ENCODE data around the gene PURA.

Gene PURA

DNA sequence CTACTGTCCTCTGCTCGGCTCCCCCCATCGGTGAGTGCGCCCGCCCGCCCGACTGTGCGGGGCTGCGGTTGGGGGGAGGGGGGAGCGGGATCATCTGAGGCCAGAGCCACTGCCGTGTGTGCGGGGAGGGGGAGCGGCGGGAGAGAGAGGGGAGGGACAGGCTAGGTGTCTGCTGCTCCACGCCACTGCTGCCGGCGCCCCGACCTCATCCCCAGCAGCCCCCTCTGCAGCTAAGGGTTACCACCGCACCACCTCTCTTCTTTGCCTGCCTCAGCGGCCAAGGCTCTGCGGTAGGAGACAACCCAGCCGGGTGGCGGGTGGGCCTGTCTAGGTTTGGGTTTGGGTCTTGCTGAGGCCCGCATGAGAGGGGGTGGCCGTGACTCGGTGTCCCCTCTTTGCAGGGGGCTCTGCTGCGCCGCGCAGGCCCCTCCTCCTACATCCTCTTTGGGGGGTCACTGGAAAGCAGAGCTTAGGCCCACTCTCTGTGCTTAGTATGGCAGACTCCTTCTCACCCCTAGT, 670 bp upstream of the PURA start (continued):
- TF ChIP-seq, protein P1, sequence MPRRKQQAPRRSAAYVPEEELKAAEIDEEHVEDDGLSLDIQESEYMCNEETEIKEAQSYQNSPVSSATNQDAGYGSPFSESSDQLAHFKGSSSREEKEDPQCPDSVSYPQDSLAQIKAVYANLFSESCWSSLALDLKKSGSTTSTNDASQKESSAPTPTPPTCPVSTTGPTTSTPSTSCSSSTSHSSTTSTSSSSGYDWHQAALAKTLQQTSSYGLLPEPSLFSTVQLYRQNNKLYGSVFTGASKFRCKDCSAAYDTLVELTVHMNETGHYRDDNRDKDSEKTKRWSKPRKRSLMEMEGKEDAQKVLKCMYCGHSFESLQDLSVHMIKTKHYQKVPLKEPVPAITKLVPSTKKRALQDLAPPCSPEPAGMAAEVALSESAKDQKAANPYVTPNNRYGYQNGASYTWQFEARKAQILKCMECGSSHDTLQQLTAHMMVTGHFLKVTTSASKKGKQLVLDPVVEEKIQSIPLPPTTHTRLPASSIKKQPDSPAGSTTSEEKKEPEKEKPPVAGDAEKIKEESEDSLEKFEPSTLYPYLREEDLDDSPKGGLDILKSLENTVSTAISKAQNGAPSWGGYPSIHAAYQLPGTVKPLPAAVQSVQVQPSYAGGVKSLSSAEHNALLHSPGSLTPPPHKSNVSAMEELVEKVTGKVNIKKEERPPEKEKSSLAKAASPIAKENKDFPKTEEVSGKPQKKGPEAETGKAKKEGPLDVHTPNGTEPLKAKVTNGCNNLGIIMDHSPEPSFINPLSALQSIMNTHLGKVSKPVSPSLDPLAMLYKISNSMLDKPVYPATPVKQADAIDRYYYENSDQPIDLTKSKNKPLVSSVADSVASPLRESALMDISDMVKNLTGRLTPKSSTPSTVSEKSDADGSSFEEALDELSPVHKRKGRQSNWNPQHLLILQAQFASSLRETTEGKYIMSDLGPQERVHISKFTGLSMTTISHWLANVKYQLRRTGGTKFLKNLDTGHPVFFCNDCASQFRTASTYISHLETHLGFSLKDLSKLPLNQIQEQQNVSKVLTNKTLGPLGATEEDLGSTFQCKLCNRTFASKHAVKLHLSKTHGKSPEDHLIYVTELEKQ (tag by site-specific recombination; IDR thresholded peaks at IDR 0.05; ENCODE audit: borderline replicate concordance): no peak
- no peak for TF ChIP-seq ZNF548 (tag by site-specific recombination; IDR thresholded peaks at IDR 0.05)
- TF ChIP-seq ZNF132 (tag by site-specific recombination; IDR thresholded peaks at IDR 0.05; ENCODE audit: borderline replicate concordance): no peak
- TF ChIP-seq ZFP37 (tag by site-specific recombination; IDR thresholded peaks at IDR 0.05): 0 out of 2 replicates have a peak, but pooled peaks have one; percentile 67
- TF ChIP-seq, protein P2, sequence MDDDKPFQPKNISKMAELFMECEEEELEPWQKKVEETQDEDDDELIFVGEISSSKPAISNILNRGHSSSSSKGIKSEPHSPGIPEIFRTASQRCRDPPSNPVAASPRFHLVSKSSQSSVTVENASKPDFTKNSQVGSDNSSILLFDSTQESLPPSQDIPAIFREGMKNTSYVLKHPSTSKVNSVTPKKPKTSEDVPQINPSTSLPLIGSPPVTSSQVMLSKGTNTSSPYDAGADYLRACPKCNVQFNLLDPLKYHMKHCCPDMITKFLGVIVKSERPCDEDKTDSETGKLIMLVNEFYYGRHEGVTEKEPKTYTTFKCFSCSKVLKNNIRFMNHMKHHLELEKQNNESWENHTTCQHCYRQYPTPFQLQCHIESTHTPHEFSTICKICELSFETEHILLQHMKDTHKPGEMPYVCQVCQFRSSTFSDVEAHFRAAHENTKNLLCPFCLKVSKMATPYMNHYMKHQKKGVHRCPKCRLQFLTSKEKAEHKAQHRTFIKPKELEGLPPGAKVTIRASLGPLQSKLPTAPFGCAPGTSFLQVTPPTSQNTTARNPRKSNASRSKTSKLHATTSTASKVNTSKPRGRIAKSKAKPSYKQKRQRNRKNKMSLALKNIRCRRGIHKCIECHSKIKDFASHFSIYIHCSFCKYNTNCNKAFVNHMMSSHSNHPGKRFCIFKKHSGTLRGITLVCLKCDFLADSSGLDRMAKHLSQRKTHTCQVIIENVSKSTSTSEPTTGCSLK (tag by site-specific recombination; IDR thresholded peaks at IDR 0.05): no peak
- TF ChIP-seq ZBTB7A (tag by site-specific recombination; IDR thresholded peaks at IDR 0.05; ENCODE audit: low read depth): peak; percentile 13; the same call in 1 of the 2 replicates
- TF ChIP-seq, protein P3, sequence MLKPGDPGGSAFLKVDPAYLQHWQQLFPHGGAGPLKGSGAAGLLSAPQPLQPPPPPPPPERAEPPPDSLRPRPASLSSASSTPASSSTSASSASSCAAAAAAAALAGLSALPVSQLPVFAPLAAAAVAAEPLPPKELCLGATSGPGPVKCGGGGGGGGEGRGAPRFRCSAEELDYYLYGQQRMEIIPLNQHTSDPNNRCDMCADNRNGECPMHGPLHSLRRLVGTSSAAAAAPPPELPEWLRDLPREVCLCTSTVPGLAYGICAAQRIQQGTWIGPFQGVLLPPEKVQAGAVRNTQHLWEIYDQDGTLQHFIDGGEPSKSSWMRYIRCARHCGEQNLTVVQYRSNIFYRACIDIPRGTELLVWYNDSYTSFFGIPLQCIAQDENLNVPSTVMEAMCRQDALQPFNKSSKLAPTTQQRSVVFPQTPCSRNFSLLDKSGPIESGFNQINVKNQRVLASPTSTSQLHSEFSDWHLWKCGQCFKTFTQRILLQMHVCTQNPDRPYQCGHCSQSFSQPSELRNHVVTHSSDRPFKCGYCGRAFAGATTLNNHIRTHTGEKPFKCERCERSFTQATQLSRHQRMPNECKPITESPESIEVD (tag by site-specific recombination; IDR thresholded peaks at IDR 0.05): no peak
- 0 out of 2 replicates have a peak, but pooled peaks have one; percentile 1 for TF ChIP-seq EGR2 (tag by site-specific recombination; IDR thresholded peaks at IDR 0.05; ENCODE audit: low read depth)
- TF ChIP-seq, protein P4, sequence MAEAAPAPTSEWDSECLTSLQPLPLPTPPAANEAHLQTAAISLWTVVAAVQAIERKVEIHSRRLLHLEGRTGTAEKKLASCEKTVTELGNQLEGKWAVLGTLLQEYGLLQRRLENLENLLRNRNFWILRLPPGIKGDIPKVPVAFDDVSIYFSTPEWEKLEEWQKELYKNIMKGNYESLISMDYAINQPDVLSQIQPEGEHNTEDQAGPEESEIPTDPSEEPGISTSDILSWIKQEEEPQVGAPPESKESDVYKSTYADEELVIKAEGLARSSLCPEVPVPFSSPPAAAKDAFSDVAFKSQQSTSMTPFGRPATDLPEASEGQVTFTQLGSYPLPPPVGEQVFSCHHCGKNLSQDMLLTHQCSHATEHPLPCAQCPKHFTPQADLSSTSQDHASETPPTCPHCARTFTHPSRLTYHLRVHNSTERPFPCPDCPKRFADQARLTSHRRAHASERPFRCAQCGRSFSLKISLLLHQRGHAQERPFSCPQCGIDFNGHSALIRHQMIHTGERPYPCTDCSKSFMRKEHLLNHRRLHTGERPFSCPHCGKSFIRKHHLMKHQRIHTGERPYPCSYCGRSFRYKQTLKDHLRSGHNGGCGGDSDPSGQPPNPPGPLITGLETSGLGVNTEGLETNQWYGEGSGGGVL (tag by site-specific recombination; IDR thresholded peaks at IDR 0.05): peak; percentile 95
- TF ChIP-seq ZBTB20 (tag by site-specific recombination; IDR thresholded peaks at IDR 0.05): peak; percentile 34; the same call in 1 of the 2 replicates

DNA sequence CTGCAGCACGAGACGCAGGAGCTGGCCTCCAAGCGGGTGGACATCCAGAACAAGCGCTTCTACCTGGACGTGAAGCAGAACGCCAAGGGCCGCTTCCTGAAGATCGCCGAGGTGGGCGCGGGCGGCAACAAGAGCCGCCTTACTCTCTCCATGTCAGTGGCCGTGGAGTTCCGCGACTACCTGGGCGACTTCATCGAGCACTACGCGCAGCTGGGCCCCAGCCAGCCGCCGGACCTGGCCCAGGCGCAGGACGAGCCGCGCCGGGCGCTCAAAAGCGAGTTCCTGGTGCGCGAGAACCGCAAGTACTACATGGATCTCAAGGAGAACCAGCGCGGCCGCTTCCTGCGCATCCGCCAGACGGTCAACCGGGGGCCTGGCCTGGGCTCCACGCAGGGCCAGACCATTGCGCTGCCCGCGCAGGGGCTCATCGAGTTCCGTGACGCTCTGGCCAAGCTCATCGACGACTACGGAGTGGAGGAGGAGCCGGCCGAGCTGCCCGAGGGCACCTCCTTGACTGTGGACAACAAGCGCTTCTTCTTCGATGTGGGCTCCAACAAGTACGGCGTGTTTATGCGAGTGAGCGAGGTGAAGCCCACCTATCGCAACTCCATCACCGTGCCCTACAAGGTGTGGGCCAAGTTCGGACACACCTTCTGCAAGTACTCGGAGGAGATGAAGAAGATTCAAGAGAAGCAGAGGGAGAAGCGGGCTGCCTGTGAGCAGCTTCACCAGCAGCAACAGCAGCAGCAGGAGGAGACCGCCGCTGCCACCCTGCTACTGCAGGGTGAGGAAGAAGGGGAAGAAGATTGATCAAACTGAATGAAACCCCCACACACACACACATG, 654 bp downstream of the PURA start:
- peak overlapping the region; percentile 97 for H3K27ac ChIP-seq (ENCODE audit: extremely low read depth, low read depth, low read length)
- ChIA-PET POLR2A (interaction anchor here (0.8 to 1.8 kb wide), 3 partner anchors 9 to 231 kb away, joined by 3 to 6 read pairs (median 4); partner anchors contain the start of gene HBEGF), CTCF (interaction anchor here (0.6 to 8.1 kb wide), 5 partner anchors 9 to 349 kb away, joined by 3 to 68 read pairs (median 8); no protein-coding TSS in a partner anchor)
- H3K36me3 ChIP-seq (ENCODE audit: control insufficient read depth in 2 of 2, insufficient read depth in 1 of 2, low read length in 2 of 2): peaks cover 0 to 5% of the 10 kb centered on the region in 2 experiments; a peak in 2 of 3 replicates
- H3K4me3 ChIP-seq (ENCODE audit: low read depth, low read length): peak overlapping the region; percentile 72
- H3K9me3 ChIP-seq (ENCODE audit: control insufficient read depth, insufficient read depth, low read depth, low read length): no peaks in the 10 kb centered on the region
- peaks cover 37% of the 10 kb centered on the region for H3K4me1 ChIP-seq (ENCODE audit: control insufficient read depth, insufficient read depth, low read length)
- TF ChIP-seq, protein P5, sequence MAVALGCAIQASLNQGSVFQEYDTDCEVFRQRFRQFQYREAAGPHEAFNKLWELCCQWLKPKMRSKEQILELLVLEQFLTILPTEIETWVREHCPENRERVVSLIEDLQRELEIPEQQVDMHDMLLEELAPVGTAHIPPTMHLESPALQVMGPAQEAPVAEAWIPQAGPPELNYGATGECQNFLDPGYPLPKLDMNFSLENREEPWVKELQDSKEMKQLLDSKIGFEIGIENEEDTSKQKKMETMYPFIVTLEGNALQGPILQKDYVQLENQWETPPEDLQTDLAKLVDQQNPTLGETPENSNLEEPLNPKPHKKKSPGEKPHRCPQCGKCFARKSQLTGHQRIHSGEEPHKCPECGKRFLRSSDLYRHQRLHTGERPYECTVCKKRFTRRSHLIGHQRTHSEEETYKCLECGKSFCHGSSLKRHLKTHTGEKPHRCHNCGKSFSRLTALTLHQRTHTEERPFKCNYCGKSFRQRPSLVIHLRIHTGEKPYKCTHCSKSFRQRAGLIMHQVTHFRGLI (tag by site-specific recombination; IDR thresholded peaks at IDR 0.05): no peak
- TF ChIP-seq ZNF391 (tag by site-specific recombination; IDR thresholded peaks at IDR 0.05; ENCODE audit: borderline replicate concordance, low read depth) (no peak), ZNF223 (tag by site-specific recombination; IDR thresholded peaks at IDR 0.05) (no peak), ZBTB48 (tag by site-specific recombination; IDR thresholded peaks at IDR 0.05) (no peak), ZNF629 (tag by site-specific recombination; IDR thresholded peaks at IDR 0.05) (no peak), HOXC10 (CRISPR knock-in tag; IDR thresholded peaks at IDR 0.05) (no peak), OVOL3 (tag by site-specific recombination; IDR thresholded peaks at IDR 0.05) (no peak), ZNF501 (tag by site-specific recombination; IDR thresholded peaks at IDR 0.05) (peak; percentile 59; the same call in 1 of the 2 replicates)
- TF ChIP-seq, protein P6, sequence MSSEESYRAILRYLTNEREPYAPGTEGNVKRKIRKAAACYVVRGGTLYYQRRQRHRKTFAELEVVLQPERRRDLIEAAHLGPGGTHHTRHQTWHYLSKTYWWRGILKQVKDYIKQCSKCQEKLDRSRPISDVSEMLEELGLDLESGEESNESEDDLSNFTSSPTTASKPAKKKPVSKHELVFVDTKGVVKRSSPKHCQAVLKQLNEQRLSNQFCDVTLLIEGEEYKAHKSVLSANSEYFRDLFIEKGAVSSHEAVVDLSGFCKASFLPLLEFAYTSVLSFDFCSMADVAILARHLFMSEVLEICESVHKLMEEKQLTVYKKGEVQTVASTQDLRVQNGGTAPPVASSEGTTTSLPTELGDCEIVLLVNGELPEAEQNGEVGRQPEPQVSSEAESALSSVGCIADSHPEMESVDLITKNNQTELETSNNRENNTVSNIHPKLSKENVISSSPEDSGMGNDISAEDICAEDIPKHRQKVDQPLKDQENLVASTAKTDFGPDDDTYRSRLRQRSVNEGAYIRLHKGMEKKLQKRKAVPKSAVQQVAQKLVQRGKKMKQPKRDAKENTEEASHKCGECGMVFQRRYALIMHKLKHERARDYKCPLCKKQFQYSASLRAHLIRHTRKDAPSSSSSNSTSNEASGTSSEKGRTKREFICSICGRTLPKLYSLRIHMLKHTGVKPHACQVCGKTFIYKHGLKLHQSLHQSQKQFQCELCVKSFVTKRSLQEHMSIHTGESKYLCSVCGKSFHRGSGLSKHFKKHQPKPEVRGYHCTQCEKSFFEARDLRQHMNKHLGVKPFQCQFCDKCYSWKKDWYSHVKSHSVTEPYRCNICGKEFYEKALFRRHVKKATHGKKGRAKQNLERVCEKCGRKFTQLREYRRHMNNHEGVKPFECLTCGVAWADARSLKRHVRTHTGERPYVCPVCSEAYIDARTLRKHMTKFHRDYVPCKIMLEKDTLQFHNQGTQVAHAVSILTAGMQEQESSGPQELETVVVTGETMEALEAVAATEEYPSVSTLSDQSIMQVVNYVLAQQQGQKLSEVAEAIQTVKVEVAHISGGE (tag by site-specific recombination; conservative IDR thresholded peaks at IDR 0.05; ENCODE audit: low read depth): no peak
